Measurements from ENCODE around the gene UTF1.

GRCh38 chr10:133197786-133198185, 32.2 kb upstream of the UTF1 start:
- TF ChIP-seq, protein P1, sequence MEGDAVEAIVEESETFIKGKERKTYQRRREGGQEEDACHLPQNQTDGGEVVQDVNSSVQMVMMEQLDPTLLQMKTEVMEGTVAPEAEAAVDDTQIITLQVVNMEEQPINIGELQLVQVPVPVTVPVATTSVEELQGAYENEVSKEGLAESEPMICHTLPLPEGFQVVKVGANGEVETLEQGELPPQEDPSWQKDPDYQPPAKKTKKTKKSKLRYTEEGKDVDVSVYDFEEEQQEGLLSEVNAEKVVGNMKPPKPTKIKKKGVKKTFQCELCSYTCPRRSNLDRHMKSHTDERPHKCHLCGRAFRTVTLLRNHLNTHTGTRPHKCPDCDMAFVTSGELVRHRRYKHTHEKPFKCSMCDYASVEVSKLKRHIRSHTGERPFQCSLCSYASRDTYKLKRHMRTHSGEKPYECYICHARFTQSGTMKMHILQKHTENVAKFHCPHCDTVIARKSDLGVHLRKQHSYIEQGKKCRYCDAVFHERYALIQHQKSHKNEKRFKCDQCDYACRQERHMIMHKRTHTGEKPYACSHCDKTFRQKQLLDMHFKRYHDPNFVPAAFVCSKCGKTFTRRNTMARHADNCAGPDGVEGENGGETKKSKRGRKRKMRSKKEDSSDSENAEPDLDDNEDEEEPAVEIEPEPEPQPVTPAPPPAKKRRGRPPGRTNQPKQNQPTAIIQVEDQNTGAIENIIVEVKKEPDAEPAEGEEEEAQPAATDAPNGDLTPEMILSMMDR (IDR thresholded peaks at IDR 0.05): no peak
- TF ChIP-seq POLR2A (IDR thresholded peaks at IDR 0.05): no peak
